Stimulated activated CD4-positive, alpha-beta T cell treated with anti-CD3 and anti-CD28 coated beads, Interleukin-2, amount 100 ng/mL, for 48 hours (primary cell): ENCODE data around the gene PPEF1.
A peak's percentile ranks its signal among the peaks of the same experiment; 100 is the strongest.

Experiments
- DNase-seq, 2 donors: peaks; one replicate each; pipeline ENCODE4 v3.0.0-alpha.2; 2020

PPEF1 gene, protein sequence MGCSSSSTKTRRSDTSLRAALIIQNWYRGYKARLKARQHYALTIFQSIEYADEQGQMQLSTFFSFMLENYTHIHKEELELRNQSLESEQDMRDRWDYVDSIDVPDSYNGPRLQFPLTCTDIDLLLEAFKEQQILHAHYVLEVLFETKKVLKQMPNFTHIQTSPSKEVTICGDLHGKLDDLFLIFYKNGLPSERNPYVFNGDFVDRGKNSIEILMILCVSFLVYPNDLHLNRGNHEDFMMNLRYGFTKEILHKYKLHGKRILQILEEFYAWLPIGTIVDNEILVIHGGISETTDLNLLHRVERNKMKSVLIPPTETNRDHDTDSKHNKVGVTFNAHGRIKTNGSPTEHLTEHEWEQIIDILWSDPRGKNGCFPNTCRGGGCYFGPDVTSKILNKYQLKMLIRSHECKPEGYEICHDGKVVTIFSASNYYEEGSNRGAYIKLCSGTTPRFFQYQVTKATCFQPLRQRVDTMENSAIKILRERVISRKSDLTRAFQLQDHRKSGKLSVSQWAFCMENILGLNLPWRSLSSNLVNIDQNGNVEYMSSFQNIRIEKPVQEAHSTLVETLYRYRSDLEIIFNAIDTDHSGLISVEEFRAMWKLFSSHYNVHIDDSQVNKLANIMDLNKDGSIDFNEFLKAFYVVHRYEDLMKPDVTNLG

DNA sequence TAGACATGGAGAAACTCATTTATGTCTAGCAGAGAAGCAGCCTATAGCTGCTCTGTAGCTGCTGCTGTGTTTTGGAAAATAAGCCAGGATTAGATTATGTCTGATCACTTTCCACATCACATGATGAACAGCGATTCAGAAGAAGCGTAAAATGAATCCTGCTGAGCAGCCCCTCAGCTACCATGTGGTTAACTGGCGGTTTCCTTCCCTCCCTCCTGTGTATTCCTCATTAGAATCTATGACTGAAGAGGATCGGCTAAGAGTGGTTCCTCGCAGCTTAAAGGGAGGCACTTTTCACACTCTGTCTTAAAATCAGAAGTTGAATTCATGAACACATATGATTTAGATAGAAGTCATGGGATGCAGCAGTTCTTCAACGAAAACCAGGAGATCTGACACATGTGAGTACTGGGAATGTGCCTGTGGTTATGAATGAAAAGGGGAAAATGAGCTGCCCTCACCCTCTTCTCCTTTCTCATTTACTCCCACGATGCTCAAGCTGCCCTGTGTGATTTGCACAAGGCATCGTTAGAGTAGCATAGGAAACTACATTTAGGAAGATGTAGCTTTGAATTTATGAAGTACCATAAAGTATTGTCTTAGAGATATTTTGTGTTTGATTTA lies at the start of gene PPEF1:
TSS of gene PPEF1 (plus strand) at position 220 of the 624 bp plus-strand sequence. CDS start at position 356, 136 bp downstream.
- DNase-seq: no peak

DNA sequence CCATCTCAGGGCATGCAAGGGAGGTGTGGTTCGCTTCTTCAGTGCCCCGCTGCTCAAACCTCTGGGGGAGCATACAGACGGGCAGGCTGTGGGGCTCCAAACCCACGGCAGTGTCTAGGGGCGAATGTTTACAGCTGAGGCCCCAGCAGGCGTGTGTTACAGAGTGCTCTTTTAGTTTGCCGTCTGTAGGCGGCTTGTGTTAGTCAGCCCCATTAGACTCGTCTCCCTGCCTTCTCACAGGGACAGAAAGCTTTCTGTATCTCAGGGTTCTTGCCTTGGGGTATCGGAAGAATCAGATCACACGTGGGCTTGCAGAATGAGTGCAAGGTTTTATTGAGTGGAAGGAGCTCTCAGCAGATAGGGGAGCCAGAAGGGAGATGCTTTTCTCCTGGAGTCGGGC lies 46.2 kb upstream of the PPEF1 start:
- no peak for DNase-seq

DNA sequence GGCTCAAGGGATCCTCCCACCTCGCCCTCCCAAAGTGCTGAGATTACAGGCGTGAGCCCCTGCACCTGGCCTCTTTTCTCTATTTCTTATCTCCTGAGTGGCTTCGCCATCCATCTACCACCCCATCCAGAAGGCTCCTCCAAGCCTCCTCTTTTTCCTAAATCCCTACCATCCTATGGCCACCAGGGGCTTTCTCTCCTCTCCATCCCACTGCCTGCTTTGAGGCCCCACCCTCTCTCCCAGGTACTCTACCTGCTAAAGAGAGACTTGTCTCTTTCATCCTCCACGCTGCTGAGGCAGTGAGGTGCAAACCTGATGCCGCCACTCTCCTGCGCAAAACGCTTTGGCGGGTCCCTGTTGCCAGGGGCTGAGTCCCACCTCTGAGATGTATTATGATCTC lies 42.5 kb upstream of the PPEF1 start:
- DNase-seq: no peak

DNA sequence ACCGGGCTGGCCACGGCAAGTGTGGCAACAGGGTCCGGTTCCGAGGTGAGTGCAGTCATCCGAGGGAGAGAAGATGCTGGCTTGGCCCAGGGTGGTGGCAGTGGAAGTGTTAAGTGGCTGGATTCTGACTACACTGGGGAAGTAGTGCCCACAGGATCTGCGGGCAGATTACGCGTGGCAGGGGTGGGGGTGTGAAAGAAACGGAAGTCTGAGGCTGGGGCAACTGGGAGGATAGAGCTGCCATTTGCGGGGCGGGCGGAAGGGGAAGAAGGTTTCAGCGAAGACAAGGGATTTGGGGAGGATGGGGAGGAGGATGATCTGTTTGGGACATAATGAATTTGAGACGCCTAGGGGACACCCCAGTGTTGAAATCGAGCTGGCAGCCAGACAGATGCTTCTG lies 40.8 kb upstream of the PPEF1 start:
- no peak for DNase-seq

DNA sequence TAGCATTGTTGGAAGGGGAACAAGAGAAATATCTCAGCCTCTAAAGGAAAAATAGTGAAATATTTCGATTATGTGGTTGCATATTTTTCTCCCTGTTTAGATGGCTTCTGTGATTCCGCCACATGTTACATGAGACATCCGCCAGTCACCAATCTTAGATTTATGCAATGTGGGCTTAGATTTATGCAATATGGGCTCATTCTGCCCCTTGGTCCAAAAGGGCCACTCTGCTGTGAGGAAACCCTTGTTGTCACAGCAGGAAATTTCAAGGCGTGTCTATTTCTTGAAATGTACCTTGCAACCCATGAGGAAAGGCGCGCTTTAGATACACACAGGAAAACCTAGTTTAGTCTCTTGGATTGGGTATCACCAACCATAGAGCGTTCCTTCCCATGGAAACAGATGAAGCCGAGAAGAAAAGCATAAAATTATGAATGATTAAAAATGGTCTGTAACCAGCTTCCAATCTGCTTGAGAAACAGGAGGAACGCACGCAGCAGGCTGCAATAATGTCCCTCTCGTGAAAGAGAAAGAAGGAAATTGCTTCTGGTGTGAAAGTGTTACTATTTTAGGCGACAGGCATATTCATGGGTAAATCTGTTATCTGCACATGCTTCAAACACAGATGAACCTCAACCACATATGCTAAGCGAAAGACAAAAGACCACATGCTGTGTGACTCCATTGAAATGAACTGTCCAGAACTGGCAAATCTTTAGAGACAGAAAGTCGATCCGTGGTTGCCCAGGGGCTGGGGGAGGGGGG lies 39.2 kb upstream of the PPEF1 start:
- DNase-seq: no peak

DNA sequence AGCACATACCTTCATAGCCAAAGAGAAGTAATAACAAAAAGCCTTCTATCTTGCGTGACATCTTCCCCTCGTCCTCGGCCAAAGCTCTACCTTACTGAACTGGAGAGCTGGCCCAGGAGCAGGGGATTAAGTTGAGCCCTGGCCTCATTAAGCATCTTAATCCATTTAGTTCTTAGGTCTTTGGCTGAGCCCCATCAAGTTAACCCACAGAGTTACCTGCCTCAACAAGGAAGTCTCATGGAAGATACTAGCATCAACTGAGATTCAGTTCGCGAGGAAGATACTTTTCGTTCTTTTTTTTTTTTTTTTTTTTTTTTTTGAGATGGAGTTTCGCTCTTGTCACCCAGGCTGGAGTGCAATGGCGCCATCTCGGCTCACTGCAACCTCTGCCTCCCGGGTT lies 35.4 kb upstream of the PPEF1 start, which contains the start of gene RS1:
TSS of gene RS1 (minus strand) at position 101 of the 400 bp plus-strand sequence. CDS start at position 61, 40 bp downstream.
- no peak for DNase-seq

DNA sequence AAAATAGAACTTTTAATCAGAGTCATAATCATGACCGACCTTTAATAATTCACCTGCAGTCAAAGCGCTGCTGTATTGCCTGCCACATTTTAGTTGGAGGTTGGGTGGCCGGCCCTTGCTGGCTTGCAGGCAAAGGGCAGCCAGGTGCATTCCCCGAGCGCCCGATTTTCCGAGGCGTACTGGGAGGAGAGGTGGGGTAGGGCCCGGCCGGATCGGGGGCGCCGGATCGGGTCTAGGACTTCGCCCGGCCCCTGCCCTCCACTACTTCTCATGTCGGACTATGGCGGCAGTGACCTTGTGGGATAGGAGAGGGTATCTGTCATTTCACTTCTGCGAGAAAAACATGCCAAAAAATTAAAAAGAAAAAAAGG lies 33.0 kb upstream of the PPEF1 start:
- DNase-seq: peak in 1 of 2 donors; percentile 3

DNA sequence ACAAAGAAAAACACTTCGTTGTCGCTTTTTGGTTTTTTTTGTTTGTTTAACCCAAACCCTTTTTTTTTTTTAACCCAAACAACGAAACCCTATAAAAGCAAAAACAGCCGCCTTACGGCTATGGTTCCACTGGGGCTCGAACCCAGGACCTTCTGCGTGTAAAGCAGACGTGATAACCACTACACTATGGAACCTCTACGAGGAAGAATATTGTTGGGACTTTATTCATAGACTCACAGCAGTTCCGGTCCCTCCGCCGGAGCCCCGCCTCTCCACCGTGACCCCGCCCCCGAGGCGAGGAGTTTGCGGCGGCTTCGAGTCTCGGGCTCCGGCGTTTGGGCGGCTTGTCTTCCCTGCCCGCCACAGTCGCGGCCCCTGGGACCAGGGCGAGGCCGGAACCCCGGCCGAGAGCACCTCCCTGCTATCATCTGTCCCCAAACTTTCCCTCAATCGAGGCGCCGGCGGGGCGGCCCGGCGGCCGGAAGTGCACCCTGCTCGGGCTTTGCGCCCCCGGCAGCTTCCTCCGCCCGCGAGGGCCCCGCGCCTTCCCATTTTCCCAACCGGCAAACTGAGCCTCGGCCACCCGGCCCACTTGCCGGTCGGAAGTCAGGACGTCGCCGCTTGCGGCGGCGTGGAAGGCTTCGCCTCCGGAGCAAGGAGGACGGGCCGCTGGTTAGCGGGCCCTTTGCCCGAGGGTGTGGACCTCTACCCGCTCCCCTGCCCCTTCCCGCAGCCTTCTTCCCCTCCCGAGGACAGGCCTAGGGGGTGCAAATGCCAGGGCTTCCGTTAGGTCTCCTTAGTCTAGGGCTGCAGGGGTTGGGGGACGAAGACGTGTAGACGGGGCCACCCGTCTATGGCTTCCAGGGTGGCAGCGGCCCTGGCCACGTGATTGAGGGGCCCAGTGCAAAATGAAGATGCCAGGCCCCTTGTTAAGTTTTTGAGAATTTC lies 32.4 kb upstream of the PPEF1 start:
- DNase-seq: peak; percentile 70

DNA sequence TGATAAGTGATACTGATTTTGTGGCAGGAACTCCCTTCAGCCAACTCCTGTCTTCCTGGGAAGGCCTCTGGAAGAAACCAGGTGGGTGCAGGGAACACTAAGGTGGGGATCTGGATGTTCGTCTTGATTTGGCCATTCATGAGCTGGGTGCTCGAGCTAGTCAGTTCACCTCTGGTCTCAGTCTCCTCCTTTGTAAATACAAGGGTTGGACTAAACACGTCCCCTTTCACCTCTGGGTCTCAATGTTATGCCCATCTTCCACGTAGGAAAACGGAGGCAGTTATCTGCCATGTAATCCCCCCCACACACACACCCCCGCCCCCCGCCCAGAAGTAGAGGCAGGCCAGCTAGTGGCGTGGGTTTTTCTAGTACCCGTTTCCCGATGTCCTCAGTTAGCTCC lies 31.4 kb upstream of the PPEF1 start:
- no peak for DNase-seq

DNA sequence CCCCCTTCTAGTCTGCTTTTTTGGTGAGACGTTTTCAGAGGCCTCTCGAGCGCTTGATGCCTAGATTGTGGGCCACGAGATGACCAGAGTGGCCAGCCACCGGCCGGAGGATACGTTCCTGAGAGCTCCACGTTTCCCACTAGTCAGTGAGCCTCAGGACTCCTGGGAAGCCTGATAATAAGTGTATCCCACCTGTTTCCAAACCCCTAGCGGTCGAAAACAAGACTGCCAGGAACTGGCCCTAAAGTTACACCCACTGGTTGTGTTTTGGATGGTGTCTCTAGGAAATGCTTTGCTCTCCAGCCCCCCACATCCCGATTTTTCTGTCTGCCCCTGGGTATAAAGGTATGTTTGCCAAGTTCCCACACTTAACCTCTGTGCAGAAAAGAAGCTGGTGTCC lies 31.0 kb upstream of the PPEF1 start:
- DNase-seq: no peak

DNA sequence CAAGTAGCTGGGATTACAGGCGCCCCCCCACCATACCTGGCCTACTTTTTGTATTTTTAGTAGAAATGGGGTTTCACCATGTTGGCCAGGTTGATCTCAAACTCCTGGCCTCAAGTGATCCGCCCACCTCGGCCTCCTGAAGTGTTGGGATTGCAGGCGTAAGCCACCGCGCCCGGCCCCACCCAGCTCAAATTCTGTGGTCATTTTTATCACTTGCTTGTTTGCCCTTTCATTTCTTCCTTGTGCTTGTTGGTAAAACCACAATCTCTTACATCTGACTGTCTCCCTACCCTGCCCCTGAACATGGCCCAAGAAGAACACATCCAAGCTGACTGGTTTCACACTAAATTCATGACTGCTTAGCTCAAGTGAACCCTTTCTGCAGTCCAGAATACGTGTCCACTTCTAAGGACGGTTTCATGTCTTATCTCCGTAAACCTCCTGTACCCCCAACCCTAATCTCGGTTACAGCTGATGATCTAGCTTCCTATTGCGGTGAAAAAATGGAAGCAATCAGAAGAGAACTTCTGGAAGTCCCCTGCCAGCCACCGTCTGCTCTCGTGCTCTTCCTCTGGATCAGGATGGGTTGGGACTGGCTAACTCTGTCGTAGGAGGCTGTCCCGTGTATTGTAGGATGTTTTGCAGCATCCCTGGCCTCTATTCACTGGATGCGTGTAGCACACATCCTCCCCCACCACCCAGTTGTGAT lies 30.1 kb upstream of the PPEF1 start:
- no peak for DNase-seq

DNA sequence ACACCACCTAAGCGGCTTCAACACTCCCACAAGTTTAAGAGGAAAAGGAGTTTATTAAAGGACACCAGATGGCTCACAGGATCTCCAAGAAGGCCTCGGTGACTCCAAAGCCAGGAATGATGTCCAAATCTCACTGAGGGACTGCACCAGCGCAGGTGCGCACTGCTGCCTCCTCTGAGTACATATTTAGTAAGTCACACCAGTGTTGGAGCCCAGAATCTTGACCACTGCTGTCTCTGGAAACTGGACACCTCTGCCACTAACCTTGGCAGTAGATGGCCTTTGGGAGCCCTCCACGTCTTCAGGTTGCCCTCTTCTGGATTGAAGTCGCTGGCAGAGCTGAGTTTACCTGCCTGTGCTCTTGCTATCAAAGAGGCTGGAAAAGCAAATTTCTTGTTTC lies 25.4 kb upstream of the PPEF1 start:
- no peak for DNase-seq

DNA sequence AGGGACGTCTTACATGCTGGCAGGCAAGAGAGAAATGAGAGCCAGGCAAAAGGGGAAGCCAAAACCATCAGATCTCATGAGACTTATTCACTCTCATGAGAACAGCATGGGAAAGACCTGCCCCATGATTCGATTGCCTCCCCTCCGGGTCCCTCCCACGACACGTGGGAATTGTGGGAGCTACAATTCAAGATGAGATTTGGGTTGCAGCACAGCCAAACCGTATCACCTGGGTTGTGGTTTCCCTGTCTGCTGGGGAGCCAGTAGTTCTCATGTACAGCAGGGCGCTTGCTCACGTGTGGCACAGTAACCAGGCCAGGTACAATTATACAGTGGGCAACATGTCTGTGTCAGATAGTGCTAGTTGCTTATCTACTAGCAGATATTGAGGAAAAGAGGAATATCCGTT lies 24.5 kb upstream of the PPEF1 start:
- no peak for DNase-seq

DNA sequence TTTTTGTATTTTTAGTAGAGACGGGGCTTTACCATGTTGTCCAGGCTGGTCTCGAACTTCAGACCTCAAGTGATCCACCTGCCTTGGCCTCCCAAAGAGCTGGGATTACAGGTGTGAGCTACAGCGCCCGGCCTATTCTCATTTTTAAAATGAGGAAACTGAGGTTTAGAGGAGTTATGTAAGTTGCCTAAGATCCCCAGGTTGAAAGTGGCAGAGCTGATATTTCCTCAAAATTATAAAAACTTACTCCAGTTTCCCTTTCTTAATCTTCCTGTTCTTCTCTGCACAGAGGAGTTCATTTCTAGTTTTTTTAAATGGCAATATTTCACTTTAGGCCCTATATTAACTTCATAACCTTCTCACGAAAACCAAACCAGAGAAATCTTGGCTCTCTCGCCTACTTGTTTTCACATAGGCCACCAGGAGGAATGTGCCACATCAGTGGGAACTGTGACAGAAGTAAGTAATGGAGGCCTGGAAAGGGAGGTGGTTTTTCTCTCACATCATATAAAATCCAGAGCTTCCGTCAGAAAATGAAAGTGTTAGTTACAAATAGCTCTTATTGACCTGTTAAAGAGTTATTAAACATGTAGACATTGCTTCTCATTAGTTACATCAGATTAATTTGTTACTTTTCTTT lies 19.5 kb upstream of the PPEF1 start:
- DNase-seq: no peak

DNA sequence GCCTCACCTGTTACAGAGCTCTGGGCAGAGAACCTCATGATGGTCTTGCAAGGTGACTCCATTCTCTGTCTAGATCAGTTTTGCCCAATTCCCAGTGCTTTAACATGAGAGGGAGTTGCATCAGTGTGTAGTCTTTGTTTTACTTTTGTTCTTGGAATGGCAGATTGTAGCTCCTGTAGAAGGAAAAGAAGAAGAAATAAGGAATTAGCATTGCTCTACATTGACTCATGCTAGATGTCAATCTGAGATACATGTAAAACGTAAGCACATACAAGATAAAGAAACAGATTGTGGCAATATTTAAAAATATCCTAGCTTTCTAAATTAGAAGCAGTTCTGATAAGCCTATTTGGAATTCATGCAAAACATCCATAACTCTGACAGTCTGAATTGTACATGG lies 16.0 kb upstream of the PPEF1 start:
- DNase-seq: no peak

DNA sequence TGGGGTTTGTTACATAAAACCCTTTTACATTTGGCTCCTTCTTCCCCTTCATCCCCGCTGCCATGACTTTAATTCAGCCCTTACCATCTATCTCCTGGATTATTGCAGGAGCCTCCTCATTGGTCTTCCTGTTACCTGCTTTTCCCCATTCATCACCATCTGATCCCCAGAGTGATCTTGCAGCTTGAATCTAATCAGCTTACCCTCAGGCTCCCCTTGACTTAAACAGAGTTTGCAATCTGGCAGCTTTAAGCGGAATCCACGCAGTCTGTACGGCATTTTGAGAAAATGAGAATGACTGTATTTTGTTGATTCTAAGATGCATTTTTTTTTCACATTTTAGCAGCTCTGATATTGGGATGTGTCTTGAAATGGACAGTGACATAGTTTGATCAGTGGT lies 14.9 kb upstream of the PPEF1 start:
- no peak for DNase-seq

DNA sequence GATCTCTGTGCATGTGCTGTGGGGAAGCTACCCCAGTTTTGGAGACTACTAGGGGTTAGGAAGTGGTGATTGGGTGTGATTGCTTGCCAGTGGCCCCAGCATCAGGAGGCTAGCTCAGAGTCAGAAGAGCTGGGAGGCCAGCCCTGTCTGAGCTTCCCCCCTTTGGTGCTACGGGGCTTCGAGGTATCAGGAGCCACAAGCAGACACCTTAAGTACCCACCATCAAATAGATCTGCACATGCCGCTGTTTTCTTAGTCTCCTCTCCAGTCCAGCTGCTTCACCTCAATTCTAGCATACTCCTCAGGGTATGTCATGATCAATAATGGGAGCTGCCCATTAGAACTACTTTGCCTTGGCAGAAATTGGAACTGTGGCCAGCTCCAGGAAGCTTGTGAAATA lies 10.8 kb upstream of the PPEF1 start:
- DNase-seq: no peak

DNA sequence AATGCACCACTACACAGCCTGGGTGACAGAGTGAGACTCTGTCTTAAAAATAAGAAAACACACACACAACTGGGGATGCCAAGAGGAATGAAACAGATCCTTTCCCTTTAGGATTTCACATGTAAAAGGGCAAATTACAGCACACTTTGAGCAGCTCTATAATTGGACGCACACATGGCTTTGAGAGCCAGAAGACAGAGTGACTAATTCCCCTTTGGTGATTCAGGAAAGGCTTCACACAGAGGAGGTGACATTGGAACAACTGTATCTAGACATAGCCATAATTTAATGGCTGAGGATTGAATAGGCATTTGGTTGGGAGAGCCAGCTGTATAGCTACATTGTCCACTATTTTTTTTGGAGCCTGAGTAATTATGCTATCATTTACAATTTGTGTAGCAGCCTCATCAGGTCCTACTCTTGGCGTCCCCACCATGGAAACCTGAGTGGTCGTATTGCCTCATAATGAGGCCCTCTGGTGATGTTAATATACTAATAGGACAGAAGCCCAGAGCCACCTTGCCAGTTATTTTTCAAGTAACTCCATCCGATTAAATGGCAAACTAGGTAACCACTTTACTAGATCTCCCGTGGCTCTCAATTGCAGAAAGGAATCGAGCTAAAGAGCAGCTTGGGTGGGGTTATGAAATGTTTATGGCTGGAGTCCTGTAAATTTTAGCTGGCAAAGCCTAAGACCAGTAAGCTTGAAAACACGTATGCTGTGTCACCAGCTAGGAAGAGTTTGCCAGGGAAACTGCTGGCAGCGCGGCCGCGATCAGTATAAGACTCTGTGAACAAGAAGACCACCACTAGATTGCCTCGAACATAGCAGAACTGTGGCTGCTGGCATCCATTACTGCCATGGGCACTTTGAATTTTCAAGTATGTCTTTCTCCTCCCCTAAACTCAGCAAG lies 8.5 kb upstream of the PPEF1 start:
- no peak for DNase-seq

DNA sequence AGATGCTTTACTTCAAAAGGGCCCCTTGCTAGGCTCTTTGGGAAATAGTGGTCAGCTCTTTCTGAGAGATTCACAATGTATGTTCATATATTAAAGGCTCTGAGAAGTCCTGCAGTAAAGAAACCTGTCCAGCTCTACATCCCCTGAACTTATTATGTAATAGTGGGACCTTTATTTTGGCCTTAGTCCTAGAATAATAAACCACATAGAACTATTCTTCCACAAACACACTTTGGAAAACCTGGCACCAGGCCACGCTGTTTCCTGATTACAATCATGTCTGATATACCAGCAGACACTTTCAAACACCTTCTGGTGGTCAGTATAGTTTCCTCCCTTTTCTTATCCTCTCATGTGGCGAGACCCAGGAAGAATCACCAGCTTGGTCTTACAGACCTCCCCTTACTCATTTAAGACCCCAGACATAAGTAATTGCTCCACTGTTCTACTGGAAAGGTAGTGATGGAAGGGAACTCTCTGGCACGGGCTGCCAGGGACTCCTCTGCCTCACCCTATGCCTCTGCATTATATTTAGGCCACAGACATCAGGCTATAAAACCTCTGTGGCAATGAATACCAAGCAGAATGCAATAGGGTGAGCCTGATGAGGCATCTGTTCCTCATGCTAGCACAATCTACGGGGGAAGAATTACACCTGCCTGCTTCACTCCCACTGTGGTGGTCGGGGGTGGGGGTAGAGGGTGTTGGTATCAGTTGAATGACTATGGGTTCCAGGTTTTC lies 5.7 kb upstream of the PPEF1 start:
- DNase-seq: no peak
